B cell (primary cell): ENCODE measurements around the gene PTH. TPM values are rescaled to one million over a fixed set of nuclear protein-coding genes. Genes with fewer than 3 reads are reported as not detected.

Experiments
- ATAC-seq: fragments of 200-7000 bp; cut with Tn5 transposase; one replicate; pipeline ENCODE4 v1.10.0; 2021; ENCODE audit warnings: low read depth, mild to moderate bottlenecking, moderate number of reproducible peaks, moderate library complexity
- CTCF ChIA-PET: fragments of 350-600 bp; sonication (Branson Sonifier 250); formaldehyde crosslinking; loops from one replicate; lab custom pipeline; 2021; ENCODE audit warnings: antibody characterized with exemption, inconsistent platforms; lab: Charles Lee
- POLR2A ChIA-PET: fragments of 350-600 bp; sonication (Branson Sonifier 250); formaldehyde crosslinking; loops from one replicate; lab custom pipeline; 2021; ENCODE audit warnings: antibody characterized with exemption; lab: Charles Lee
- DNase-seq: peaks from one replicate; pipeline ENCODE4 v3.0.0; 2013
- H2AFZ ChIP-seq: 2 replicates; pipeline ENCODE4 v1.6.1; 2012; ENCODE audit warnings: mild to moderate bottlenecking, low read depth, low read length; ENCODE audit not compliant: insufficient read depth, poor library complexity, severe bottlenecking
- H3K27ac ChIP-seq, 2 donors: 1 replicate in 1 of 2; 2 replicates in 1 of 2; pipeline ENCODE4 v1.5.1; 2012 to 2013; ENCODE audit warnings: low read length in 2 of 2, mild to moderate bottlenecking in 2 of 2, moderate library complexity in 1 of 2
- H3K27me3 ChIP-seq, 4 experiments: fragments of 200-600 bp in 1 of 4; sonication (generic) in 1 of 4; replicated peaks in 1 of 4; 1 replicate in 2 of 4; 2 replicates in 2 of 4; pipeline versions ENCODE4 v1.6.1 to v1.7.0; 2013 to 2016; ENCODE audit warnings: low read length in 3 of 4, mild to moderate bottlenecking in 2 of 4, mixed read lengths in 1 of 4, moderate library complexity in 1 of 4; ENCODE audit not compliant: insufficient read depth in 4 of 4, control insufficient read depth in 3 of 4; ENCODE audit errors: control extremely low read depth in 1 of 4
- H3K36me3 ChIP-seq, 2 experiments: replicated peaks in 1 of 2; 1 replicate in 1 of 2; 2 replicates in 1 of 2; pipeline versions ENCODE4 v1.6.1 to v1.7.1; 2013; ENCODE audit warnings: low read length in 1 of 2; ENCODE audit not compliant: insufficient read depth in 2 of 2, control insufficient read depth in 1 of 2; ENCODE audit errors: control extremely low read depth in 1 of 2, extremely low read depth in 1 of 2
- H3K4me1 ChIP-seq, 2 donors: fragments of 200-600 bp in 1 of 2; sonication (generic) in 1 of 2; 1 replicate in 1 of 2; 2 replicates in 1 of 2; pipeline versions ENCODE4 v1.5.1 to v1.6.1; 2013 to 2017; ENCODE audit warnings: low read length in 2 of 2; ENCODE audit not compliant: control insufficient read depth in 2 of 2, insufficient read depth in 2 of 2
- H3K4me2 ChIP-seq: replicated peaks from 2 replicates; pipeline ENCODE3; 2012; ENCODE audit warnings: mild to moderate bottlenecking, low read depth, low read length; ENCODE audit not compliant: poor library complexity, severe bottlenecking
- H3K4me3 ChIP-seq, 5 experiments: fragments of 200-600 bp in 1 of 5; sonication (generic) in 1 of 5; 1 replicate in 3 of 5; 2 replicates in 2 of 5; pipeline versions ENCODE4 v1.5.1 to v1.7.0; 2011 to 2016; ENCODE audit warnings: low read length in 4 of 5, mild to moderate bottlenecking in 4 of 5, low read depth in 2 of 5, control low read depth in 1 of 5, moderate library complexity in 1 of 5; ENCODE audit not compliant: insufficient read depth in 1 of 5; ENCODE audit errors: control extremely low read depth in 1 of 5, extremely low read depth in 1 of 5
- H3K79me2 ChIP-seq: fragments of 200-600 bp; sonication (generic); one replicate; pipeline ENCODE4 v1.6.0; 2016; ENCODE audit warnings: low read length; ENCODE audit not compliant: control insufficient read depth, insufficient read depth
- H3K9ac ChIP-seq: fragments of 200-600 bp; sonication (generic); 2 replicates; pipeline ENCODE4 v1.6.1; 2017; ENCODE audit warnings: mild to moderate bottlenecking, low read length, moderate library complexity
- H3K9me3 ChIP-seq, 3 donors: one replicate each; pipeline versions ENCODE4 v1.6.1 to v1.7.1; 2013; ENCODE audit warnings: low read length in 2 of 3; ENCODE audit not compliant: control insufficient read depth in 2 of 3, insufficient read depth in 1 of 3; ENCODE audit errors: control extremely low read depth in 1 of 3
- H4K20me1 ChIP-seq: 2 replicates; pipeline ENCODE4 v1.6.0; 2012; ENCODE audit warnings: mild to moderate bottlenecking, low read length; ENCODE audit not compliant: insufficient read depth, control insufficient read depth, poor library complexity, severe bottlenecking
- H3K27ac Mint-ChIP-seq: one replicate; pipeline ENCODE4 v1.8.0; 2021; ENCODE audit warnings: mixed read lengths
- H3K27me3 Mint-ChIP-seq: one replicate; pipeline ENCODE4 v1.8.0; 2021; ENCODE audit warnings: mixed read lengths
- H3K4me1 Mint-ChIP-seq: one replicate; pipeline ENCODE4 v1.8.0; 2021; ENCODE audit warnings: mixed read lengths
- H3K4me3 Mint-ChIP-seq: one replicate; pipeline ENCODE4 v1.8.0; 2021; ENCODE audit warnings: mixed read lengths
- H3K9me3 Mint-ChIP-seq: one replicate; pipeline ENCODE4 v1.8.0; 2022; ENCODE audit warnings: mixed read lengths; ENCODE audit not compliant: insufficient read depth
- CTCF ChIP-seq: fragments of 200-600 bp; IDR thresholded peaks from one replicate; pipeline ENCODE4 v1.8.0; 2022; ENCODE audit warnings: antibody characterized with exemption, mild to moderate bottlenecking
- EZH2 ChIP-seq: IDR thresholded peaks from 2 replicates; pipeline ENCODE4 v1.6.1; 2012; ENCODE audit warnings: borderline replicate concordance, low read depth, mild to moderate bottlenecking, moderate library complexity, low read length; ENCODE audit not compliant: insufficient read depth, poor library complexity, severe bottlenecking
- WGBS: methylation state at CpG from one replicate; pipeline ENCODE4 v1.1.5; 2013; ENCODE audit warnings: missing lambda C conversion rate; ENCODE audit not compliant: insufficient coverage; 5-methylcytosine and 5-hydroxymethylcytosine counted together
- intact Hi-C: fragments of 100-400 bp; cut with micrococcal nuclease; formaldehyde crosslinking; loops from one replicate; pipeline ENCODE4 v1.10.0; 2022
- polyA plus RNA-seq: library from polyadenylated mRNA; depleted of rRNA; stranded (reverse); fragments of >200 nt; gene quantifications from 2 replicates; pipeline ENCODE4 v1.2.3, GENCODE V29; 2012
- total RNA-seq, 2 donors: library from RNA; stranded (reverse); fragments of 120-200 nt in 1 of 2; gene quantifications; 1 replicate in 1 of 2; 2 replicates in 1 of 2; pipeline versions ENCODE4 v1.2.3 to v1.2.4, GENCODE V29; 2013 to 2022

PTH gene
- total and polyA plus RNA-seq, 2 donors (not counting 1 experiment from before 2014, with no cell fraction given): not detected

- intact Hi-C loops: loop anchor here (10.0 kb wide), 1 partner anchor 1056 kb away; the partner anchor contains the start of gene PSMA1
- H3K27ac ChIP-seq: no peak overlapping the region
- WGBS: 71% methylated on average over 1 of the region's 5 CpGs
- ATAC-seq (no peak), DNase-seq (no peak)
- TF ChIP-seq CTCF: no peak
- no peak for TF ChIP-seq EZH2
- H3K27ac Mint-ChIP-seq: no peak overlapping the region
- no peak overlapping the region for H3K4me3 ChIP-seq
- H3K4me3 Mint-ChIP-seq: no peak overlapping the region
- CTCF ChIA-PET: interaction anchor here (1.1 kb wide), 1 partner anchor 19 kb away, joined by 3 read pairs; no protein-coding TSS in a partner anchor
- H3K9ac ChIP-seq: no peak overlapping the region
- H3K27me3 ChIP-seq: peaks cover 0 to 8% (median 0%) of the 10 kb centered on the region in 4 experiments
- H3K36me3 ChIP-seq: no peaks in the 10 kb centered on the region
- no peak overlapping the region for H2AFZ ChIP-seq
- H3K4me1 ChIP-seq: peaks cover 4 to 6% of the 10 kb centered on the region in 2 donors
- H3K79me2 ChIP-seq: no peaks in the 10 kb centered on the region
- no peaks in the 10 kb centered on the region for H4K20me1 ChIP-seq
- no peaks in the 10 kb centered on the region for H3K9me3 ChIP-seq
- POLR2A ChIA-PET: no interaction called here
- no peak overlapping the region for H3K4me2 ChIP-seq
- H3K4me1 Mint-ChIP-seq: peaks cover 7% of the 10 kb centered on the region
- H3K27me3 Mint-ChIP-seq: peaks cover 10% of the 10 kb centered on the region
- no peaks in the 10 kb centered on the region for H3K9me3 Mint-ChIP-seq
These were observed 27.0 kb downstream of the PTH start for GRCh38 chr11:13468750-13469149.

GRCh38 chr11:13465909-13466371, 29.9 kb downstream of the PTH start:
- Histone ChIP-seq H3K4me1 (peaks cover 17 to 18% of the 10 kb centered on the region in 2 donors), H3K4me2 (no peak overlapping the region), H3K4me3 (no peak overlapping the region), H3K27ac (no peak overlapping the region), H3K9me3 (no peaks in the 10 kb centered on the region), H4K20me1 (no peaks in the 10 kb centered on the region), H2AFZ (peak overlapping the region; percentile 14), H3K79me2 (peaks cover 21% of the 10 kb centered on the region), H3K27me3 (peaks cover 0 to 8% (median 0%) of the 10 kb centered on the region in 4 experiments), H3K36me3 (no peaks in the 10 kb centered on the region), H3K9ac (no peak overlapping the region)
- CTCF ChIA-PET: interaction anchor here (0.7 to 2.6 kb wide), 10 partner anchors 15 to 256 kb away, joined by 3 to 11 read pairs (median 4); partner anchors contain the start of gene FAR1
- 0% methylated on average over 1 of the region's 6 CpGs for WGBS
- H3K4me3 Mint-ChIP-seq: peak overlapping the region; percentile 8
- peaks cover 27% of the 10 kb centered on the region for H3K4me1 Mint-ChIP-seq
- DNase-seq: peak; percentile 46
- no peak for ATAC-seq
- POLR2A ChIA-PET: no interaction called here
- peaks cover 10% of the 10 kb centered on the region for H3K27me3 Mint-ChIP-seq
- no peak overlapping the region for H3K27ac Mint-ChIP-seq
- TF ChIP-seq EZH2: no peak
- peak; percentile 73 for TF ChIP-seq CTCF
- no peaks in the 10 kb centered on the region for H3K9me3 Mint-ChIP-seq
- intact Hi-C loops: loop anchor here (10.0 kb wide), 1 partner anchor 1059 kb away; the partner anchor contains the start of gene PSMA1
